ENCODE measurements around the gene OCSTAMP.

- TF ChIP-seq, protein P1, sequence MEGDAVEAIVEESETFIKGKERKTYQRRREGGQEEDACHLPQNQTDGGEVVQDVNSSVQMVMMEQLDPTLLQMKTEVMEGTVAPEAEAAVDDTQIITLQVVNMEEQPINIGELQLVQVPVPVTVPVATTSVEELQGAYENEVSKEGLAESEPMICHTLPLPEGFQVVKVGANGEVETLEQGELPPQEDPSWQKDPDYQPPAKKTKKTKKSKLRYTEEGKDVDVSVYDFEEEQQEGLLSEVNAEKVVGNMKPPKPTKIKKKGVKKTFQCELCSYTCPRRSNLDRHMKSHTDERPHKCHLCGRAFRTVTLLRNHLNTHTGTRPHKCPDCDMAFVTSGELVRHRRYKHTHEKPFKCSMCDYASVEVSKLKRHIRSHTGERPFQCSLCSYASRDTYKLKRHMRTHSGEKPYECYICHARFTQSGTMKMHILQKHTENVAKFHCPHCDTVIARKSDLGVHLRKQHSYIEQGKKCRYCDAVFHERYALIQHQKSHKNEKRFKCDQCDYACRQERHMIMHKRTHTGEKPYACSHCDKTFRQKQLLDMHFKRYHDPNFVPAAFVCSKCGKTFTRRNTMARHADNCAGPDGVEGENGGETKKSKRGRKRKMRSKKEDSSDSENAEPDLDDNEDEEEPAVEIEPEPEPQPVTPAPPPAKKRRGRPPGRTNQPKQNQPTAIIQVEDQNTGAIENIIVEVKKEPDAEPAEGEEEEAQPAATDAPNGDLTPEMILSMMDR (IDR thresholded peaks at IDR 0.05) = no peak
- TF ChIP-seq POLR2AphosphoS5 (IDR thresholded peaks at IDR 0.05) (no peak), EP300 (IDR thresholded peaks at IDR 0.05) (no peak)
Observed at GRCh38 chr20:46595933-46596332, 45.5 kb upstream of the OCSTAMP start.

All from esophagus muscularis mucosa (tissue), 4 donors.